Natural killer cell treated with Interleukin-12 subunit alpha and Interleukin-12 subunit beta and Interleukin-15 and Interleukin-18, amount 100 ng/mL, for 72 hours (primary cell): Measurements from ENCODE around the gene CYP2D6. TPM values are rescaled to one million over a fixed set of nuclear protein-coding genes. Genes with fewer than 3 reads are reported as not detected.
"Not testable (repeated sequence)": the region's sequence is repeated elsewhere in the genome, so short reads cannot be mapped to it uniquely, and the experiment has no call there.

ENCODE experiments used
- ATAC-seq, 2 donors: fragments of 150-1000 bp; cut with Tn5 transposase in 1 of 2; sonication (Bioruptor Pico), chemical (Tn5 transposase) in 1 of 2; 2 replicates each; pipeline ENCODE4 v1.10.0; 2021
- DNase-seq: peaks from one replicate; pipeline ENCODE4 v3.0.0; 2022; ENCODE audit warnings: low spot score
- H3K27ac Mint-ChIP-seq, 2 donors: 1 replicate in 1 of 2; 2 replicates in 1 of 2; pipeline ENCODE4 v1.8.0; 2022; ENCODE audit warnings: mixed read lengths in 2 of 2, mild to moderate bottlenecking in 1 of 2, moderate library complexity in 1 of 2
- H3K27me3 Mint-ChIP-seq, 2 donors: 1 replicate in 1 of 2; 2 replicates in 1 of 2; pipeline ENCODE4 v1.8.0; 2022; ENCODE audit warnings: mixed read lengths in 2 of 2
- H3K36me3 Mint-ChIP-seq: one replicate; pipeline ENCODE4 v1.8.0; 2022; ENCODE audit warnings: mixed read lengths
- H3K4me1 Mint-ChIP-seq, 2 donors: 1 replicate in 1 of 2; 2 replicates in 1 of 2; pipeline ENCODE4 v1.8.0; 2022; ENCODE audit warnings: low read depth in 2 of 2, mixed read lengths in 2 of 2, mild to moderate bottlenecking in 1 of 2
- H3K4me3 Mint-ChIP-seq: one replicate; pipeline ENCODE4 v1.8.0; 2022; ENCODE audit warnings: mixed read lengths
- H3K9me3 Mint-ChIP-seq: 2 replicates; pipeline ENCODE4 v1.8.0; 2022; ENCODE audit warnings: mixed read lengths
- total RNA-seq, 2 donors: library from RNA; stranded (reverse); gene quantifications; one replicate each; pipeline ENCODE4 v1.2.3, GENCODE V29; 2022

Gene CYP2D6
- total RNA-seq, 2 donors from 2014 or later: 1.7 to 6.1 TPM

DNA sequence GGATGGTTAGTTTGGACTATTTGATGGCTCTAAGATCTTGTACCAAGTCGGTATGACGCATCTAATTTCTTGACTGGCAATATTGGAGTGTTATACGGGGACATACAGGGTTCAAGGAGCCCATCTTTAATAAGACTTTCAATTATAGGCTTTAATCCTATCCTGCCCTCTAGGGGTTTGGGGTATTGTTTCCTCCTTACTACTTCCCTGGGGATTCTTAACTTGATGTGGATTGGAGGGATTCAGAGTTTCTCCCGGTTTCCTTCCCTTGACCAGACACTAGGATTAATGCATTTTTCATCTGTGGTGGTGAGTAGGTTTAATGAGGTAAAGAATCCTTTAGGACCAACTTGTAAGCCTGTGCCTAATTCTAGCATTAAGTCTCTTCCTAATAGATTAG lies 18.8 kb downstream of the CYP2D6 start:
- ATAC-seq: no peak
- peaks cover 18% of the 10 kb centered on the region for H3K36me3 Mint-ChIP-seq
- no peaks in the 10 kb centered on the region for H3K4me1 Mint-ChIP-seq
- no peak for DNase-seq
- H3K9me3 Mint-ChIP-seq: peaks cover 12% of the 10 kb centered on the region
- H3K4me3 Mint-ChIP-seq: no peak overlapping the region
- H3K27ac Mint-ChIP-seq: no peak overlapping the region
- H3K27me3 Mint-ChIP-seq: no peaks in the 10 kb centered on the region

DNA sequence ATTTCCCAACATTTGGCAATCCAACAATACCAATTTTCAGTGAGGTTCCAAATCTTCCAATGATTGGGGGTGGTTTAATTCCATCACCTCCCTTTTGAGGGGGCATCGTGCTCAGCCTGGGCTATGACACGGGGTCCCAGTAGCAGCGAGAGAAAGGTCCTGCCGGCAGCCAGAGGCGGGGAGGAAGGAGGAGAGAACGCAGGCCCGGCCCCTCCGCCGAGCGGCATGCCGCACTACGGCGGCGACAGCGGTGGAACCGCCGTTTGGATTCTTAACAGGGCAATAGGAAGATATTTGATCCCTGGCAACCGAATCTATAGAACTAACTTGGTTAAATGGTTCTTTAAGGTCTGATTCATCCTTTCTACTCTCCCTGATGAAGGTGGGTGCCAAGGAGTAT lies 21.8 kb downstream of the CYP2D6 start:
- H3K36me3 Mint-ChIP-seq: peaks cover 10% of the 10 kb centered on the region
- DNase-seq (no peak), ATAC-seq (no peak)
- no peak overlapping the region for H3K27ac Mint-ChIP-seq
- H3K4me3 Mint-ChIP-seq: no peak overlapping the region
- no peaks in the 10 kb centered on the region for H3K27me3 Mint-ChIP-seq
- H3K4me1 Mint-ChIP-seq: no peaks in the 10 kb centered on the region
- H3K9me3 Mint-ChIP-seq: peaks cover 9% of the 10 kb centered on the region

DNA sequence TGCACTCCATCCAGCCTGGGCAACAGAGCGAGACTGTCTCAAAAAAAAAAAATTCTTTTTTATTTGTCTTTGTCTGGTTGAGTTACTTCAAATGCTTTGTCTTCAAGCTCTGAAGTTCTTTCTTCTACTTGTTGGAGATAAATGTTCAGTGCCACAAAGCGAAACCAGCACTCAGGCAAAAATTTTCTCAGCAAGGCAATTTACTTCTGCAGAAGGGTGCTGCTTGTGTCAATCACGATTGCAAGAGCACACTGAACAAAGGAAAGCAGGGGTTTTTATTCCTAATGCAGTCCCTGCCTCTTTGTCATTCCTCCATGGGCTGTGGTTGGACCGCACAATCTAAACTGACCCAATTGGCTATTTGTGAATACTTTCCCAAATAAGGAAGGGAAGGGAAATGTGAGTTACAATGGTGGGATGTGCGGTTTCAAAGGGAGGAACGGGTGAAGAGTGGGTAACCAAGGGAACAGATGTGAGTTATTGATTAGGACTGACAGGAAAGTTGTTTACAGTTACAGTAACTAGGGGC lies 26.2 kb downstream of the CYP2D6 start:
- ATAC-seq, H3K27me3 Mint-ChIP-seq, H3K4me3 Mint-ChIP-seq, DNase-seq, H3K27ac Mint-ChIP-seq, H3K4me1 Mint-ChIP-seq: not testable (repeated sequence)
- H3K36me3 Mint-ChIP-seq: peaks cover 27% of the 10 kb centered on the region
- H3K9me3 Mint-ChIP-seq: peaks cover 11% of the 10 kb centered on the region

DNA sequence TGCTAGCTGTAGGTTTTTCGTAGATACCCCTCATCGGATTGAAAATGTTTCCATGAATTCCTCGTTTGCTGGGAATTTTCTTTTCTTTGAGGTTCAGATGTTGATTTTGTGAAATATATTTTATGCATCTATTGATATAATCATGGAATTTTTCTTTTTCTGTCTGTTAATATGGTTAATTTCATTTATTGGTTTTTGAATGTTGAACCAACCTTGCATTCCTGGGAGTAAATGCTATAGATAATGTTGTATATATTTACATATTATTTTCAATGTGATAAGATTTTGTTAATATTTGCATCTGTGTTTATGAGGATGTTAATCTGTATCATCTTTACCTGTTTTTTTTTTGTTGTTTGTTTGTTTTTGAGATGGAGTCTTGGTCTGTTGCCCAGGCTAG lies 29.4 kb downstream of the CYP2D6 start:
- no peak overlapping the region for H3K4me3 Mint-ChIP-seq
- H3K36me3 Mint-ChIP-seq: peaks cover 31% of the 10 kb centered on the region
- DNase-seq (no peak), ATAC-seq (no peak)
- peaks cover 11% of the 10 kb centered on the region for H3K9me3 Mint-ChIP-seq
- H3K27ac Mint-ChIP-seq: no peak overlapping the region
- H3K4me1 Mint-ChIP-seq: peaks cover 0 to 2% of the 10 kb centered on the region in 2 donors
- no peaks in the 10 kb centered on the region for H3K27me3 Mint-ChIP-seq

DNA sequence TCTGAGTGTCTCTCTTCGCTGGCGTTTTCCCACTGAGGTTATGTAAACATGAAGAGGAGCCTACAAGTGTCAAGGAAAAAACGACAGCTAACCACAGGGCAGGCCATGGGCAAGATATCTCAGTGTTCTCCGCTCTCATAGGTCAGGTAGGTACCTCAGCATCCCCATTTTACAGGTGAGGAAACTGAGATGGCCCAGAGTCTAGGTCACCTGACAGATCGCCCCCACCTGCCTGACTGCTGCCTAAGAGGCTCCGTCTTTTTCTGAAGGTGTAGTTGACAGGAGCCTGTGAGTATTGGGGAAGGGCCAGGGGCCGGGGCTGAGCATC lies 39.2 kb downstream of the CYP2D6 start:
- H3K36me3 Mint-ChIP-seq: peaks cover 15% of the 10 kb centered on the region
- ATAC-seq (no peak), DNase-seq (no peak)
- H3K27ac Mint-ChIP-seq: peak overlapping the region; percentile 94 to 98
- H3K27me3 Mint-ChIP-seq: no peaks in the 10 kb centered on the region
- no peaks in the 10 kb centered on the region for H3K9me3 Mint-ChIP-seq
- H3K4me1 Mint-ChIP-seq: peaks cover 29% of the 10 kb centered on the region in 2 donors
- peak overlapping the region; percentile 96 for H3K4me3 Mint-ChIP-seq

DNA sequence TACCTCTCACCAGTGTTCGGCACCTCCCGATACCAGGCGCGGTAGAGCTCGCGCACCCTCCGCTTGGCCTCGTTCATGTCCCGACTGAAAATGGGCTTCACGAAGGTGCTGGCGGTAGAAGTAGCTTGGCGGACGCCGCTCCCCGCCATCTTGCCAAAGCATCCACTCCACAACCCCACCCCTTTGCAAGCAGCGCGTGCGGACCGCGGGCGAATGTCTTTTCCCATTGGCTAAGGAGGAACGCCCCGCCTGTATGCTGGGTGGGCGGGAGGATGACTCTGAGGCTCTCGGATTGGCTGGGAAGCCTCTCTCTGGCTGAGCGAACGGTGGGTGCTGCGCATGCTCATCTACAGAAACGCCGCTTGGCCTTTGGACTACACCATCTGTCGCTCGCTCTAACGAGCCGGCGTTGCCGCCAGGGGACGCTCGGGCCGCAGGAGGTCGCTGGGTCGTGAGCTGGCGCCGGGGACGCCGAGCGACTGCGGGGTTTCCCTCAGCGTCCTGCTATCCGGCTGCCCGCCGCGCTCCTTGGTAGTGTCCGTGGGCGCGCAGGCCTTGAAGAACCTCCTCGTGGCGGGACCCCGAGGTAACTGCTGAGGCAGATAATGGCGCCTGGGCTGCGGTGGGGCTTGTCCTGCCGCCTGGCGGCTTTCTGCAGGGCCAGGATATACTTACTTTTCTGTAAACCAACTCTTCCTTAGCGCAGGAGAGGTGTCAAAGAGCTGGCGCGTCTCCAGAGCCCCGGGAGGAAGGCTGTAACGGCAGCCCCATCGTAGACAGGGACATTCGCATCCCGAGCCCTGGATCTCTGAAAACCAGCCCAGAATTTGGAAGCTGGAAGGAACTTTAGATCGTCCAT lies 39.8 kb downstream of the CYP2D6 start, which contains the start of gene NDUFA6:
Gene NDUFA6, minus strand, starts transcription at position 177 of the 859 bp plus-strand sequence. Its CDS starts 28 bp downstream, at position 149.
- ATAC-seq (peak; percentile 97 to 98), DNase-seq (peak; percentile 100)
- Mint-ChIP-seq H3K36me3 (peaks cover 20% of the 10 kb centered on the region), H3K4me1 (peaks cover 27 to 29% of the 10 kb centered on the region in 2 donors), H3K27ac (peak within 1 kb of the TSS; percentile 94 to 98), H3K9me3 (no peaks in the 10 kb centered on the region), H3K4me3 (peak within 1 kb of the TSS; percentile 96), H3K27me3 (no peaks in the 10 kb centered on the region)

DNA sequence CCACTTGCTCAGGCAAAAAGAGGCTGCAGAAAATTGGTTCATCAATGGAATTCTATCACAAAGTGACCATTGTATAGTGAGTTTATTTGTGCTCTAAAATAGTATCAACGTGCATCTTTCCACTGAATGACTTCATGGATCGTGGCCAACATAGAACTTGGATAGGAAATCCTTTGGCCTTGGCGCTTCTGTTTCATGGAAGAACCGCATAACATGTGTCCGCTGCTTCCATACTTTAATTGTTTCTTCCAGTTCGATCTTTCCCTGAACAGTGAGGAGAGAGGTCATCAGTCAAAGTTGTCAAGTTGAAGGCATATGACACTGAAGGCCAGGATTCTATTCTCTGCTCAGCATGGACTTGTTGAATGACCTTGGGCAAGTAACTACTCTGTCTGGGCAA lies 44.6 kb downstream of the CYP2D6 start:
- peaks cover 29% of the 10 kb centered on the region for H3K36me3 Mint-ChIP-seq
- peaks cover 15 to 28% of the 10 kb centered on the region in 2 donors for H3K4me1 Mint-ChIP-seq
- no peak overlapping the region for H3K27ac Mint-ChIP-seq
- H3K27me3 Mint-ChIP-seq: no peaks in the 10 kb centered on the region
- ATAC-seq (no peak), DNase-seq (no peak)
- no peak overlapping the region for H3K4me3 Mint-ChIP-seq
- no peaks in the 10 kb centered on the region for H3K9me3 Mint-ChIP-seq

DNA sequence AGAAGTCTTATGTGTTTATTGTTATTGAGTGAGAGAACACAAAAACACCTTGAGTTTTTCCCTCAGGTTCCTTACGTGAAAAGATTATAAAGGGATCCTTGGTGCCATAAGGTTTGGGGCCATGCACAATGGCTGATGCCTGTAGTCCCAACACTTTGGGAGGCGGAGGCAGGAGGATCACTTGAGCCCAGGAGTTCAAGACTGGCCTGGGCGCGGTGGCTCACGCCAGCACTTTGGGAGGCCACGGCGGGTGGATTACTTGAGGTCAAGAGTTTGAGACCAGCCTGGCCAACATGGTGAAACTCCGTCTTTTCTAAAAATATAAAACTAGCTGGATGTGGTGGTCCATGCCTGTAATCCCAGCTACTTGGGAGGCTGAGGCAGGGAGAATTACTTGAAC lies 45.7 kb downstream of the CYP2D6 start:
- Mint-ChIP-seq H3K4me3 (no peak overlapping the region), H3K27me3 (no peaks in the 10 kb centered on the region), H3K27ac (peak overlapping the region in 1 of 2 donors; percentile 61), H3K36me3 (peaks cover 28% of the 10 kb centered on the region), H3K4me1 (peaks cover 24 to 33% of the 10 kb centered on the region in 2 donors), H3K9me3 (no peaks in the 10 kb centered on the region)
- ATAC-seq: no peak
- no peak for DNase-seq

DNA sequence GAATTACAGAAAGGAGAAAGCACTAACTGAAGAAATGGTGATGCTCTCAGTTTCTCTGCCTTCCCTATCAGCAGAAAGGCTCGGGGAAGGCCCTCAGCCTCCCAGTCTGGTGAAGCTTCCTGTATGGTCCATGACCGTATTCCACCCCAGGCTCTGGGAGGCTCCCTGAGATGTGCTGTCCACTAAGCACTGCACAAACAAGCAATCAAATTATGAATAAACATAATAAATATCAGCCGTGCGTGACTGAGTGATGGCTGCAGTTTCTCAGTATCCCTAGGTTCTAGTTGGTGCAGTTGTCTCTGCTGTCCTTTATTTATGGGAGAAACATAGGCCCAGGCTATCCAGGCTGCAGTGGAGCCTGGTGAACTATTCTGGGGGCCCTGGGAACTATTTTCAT lies 47.5 kb downstream of the CYP2D6 start:
- DNase-seq (no peak), ATAC-seq (no peak)
- no peaks in the 10 kb centered on the region for H3K27me3 Mint-ChIP-seq
- H3K9me3 Mint-ChIP-seq: no peaks in the 10 kb centered on the region
- no peak overlapping the region for H3K27ac Mint-ChIP-seq
- H3K4me1 Mint-ChIP-seq: peaks cover 19 to 29% of the 10 kb centered on the region in 2 donors
- peaks cover 15% of the 10 kb centered on the region for H3K36me3 Mint-ChIP-seq
- no peak overlapping the region for H3K4me3 Mint-ChIP-seq

DNA sequence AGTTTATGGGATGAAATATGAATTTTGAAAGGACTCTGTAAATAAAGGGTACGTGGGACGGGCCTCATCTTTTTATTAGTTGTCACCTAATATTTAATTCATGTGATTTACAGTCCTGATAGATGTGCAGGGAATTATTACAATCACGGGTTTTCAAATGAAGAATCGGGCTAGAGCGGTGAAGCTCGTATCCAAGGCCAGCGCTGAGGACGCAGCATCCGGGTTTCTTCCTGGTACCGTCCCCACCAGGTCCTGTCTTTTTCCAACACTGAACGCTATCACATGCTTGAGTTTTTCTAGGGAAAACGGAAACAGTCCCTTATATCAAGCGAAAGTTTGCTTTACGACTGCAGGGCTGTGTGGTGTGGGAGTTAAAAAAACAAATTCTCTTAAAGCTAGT lies 50.3 kb downstream of the CYP2D6 start:
- DNase-seq: no peak
- Mint-ChIP-seq H3K4me1 (peaks cover 19 to 25% of the 10 kb centered on the region in 2 donors), H3K36me3 (peaks cover 6% of the 10 kb centered on the region), H3K4me3 (peak overlapping the region; percentile 98), H3K27ac (peak overlapping the region; percentile 99), H3K9me3 (no peaks in the 10 kb centered on the region), H3K27me3 (no peaks in the 10 kb centered on the region)
- no peak for ATAC-seq

DNA sequence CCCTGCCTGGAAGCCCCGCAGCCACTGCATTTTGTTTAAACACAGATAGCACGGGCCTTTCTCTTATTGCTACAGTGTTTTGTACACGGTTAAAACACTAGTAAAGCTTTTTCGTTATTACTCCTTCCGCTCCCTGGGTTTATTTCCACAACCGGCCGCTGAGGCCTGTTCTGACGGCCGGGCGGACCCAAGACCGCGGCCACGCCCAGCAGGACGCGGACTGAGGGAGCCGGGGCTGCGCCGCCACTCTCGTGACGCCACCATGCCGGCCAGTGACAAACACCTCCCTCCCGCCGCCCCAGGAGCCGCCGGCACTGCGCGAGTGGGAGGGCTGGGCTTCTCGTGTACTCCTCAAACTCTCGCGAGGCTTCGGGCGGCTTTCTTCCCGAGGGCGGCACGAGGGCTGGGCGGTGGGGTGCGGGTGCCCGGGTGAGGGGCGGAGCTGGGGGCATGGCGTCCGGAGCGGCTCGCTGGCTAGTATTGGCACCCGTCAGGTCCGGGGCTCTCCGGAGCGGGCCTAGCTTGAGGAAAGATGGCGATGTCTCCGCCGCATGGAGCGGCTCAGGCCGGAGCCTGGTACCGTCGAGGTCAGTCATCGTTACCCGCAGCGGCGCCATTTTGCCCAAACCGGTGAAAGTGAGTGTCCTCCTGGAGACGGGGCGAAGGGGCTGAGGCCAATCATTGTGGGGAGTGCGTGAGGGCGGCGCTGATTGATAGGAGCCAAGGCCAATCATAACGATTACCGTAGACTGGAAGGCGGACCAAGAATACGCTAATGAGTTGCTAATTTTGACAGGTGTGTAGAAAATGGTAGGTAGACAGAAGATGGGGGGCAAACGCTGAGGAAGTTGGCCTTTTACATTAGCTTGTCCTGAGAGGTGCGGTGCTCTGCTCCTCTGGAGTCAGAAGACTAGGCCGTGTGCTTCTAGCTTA lies 51.0 kb downstream of the CYP2D6 start, which contains the start of gene SMDT1:
Gene SMDT1, plus strand, starts transcription at position 382 of the 933 bp plus-strand sequence. Its CDS starts 69 bp downstream, at position 451.
- H3K4me1 Mint-ChIP-seq: peaks cover 24 to 31% of the 10 kb centered on the region in 2 donors
- H3K9me3 Mint-ChIP-seq: no peaks in the 10 kb centered on the region
- ATAC-seq (peak; percentile 93), DNase-seq (peak; percentile 100)
- no peaks in the 10 kb centered on the region for H3K27me3 Mint-ChIP-seq
- H3K36me3 Mint-ChIP-seq: peaks cover 6% of the 10 kb centered on the region
- peak within 1 kb of the TSS; percentile 99 for H3K27ac Mint-ChIP-seq
- H3K4me3 Mint-ChIP-seq: peak within 1 kb of the TSS; percentile 98

DNA sequence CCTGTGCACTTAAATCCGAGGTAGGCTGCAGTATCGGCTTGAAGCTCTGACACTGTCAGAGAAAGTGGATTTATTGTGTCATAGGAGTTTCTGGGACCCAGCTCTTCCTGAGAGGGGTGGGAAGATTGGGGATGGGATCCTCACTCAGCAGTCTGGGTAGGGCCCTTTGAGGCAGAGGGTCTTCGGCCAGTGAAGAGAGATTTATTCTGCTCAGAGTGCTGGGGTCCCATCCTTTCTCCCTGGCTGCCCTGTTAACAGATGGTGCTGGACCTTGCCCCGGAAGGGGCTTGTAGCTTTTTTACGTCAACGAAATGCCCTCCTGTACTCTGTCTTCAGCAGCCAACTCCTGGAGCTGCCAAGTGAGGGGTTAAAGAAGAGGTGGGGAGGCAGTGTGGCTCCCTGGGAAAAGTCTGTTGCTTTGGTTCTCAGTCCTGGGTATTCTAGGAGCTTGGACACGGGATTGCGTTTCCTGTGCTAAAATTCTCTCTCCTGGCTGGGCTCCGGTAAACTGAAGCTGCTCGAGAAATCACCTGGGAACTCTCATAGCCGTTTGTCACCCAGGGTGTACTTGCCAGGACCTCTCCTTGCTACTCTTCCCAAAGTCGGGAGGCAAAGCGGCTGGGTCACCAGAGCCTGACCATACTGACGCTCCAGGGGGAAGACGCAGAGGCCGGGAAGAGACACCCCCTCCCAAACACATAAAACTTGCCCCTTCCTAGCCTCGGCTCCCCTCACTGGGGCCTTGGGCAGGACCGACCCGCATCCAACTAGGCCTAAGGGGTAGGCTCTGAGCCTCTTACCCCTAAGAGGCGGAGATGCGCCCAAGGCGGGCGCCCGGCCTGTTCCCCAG lies 51.9 kb downstream of the CYP2D6 start:
- DNase-seq: no peak
- Mint-ChIP-seq H3K27ac (peak overlapping the region; percentile 99), H3K36me3 (peaks cover 6% of the 10 kb centered on the region), H3K4me3 (peak overlapping the region; percentile 98), H3K4me1 (peaks cover 24 to 28% of the 10 kb centered on the region in 2 donors), H3K27me3 (no peaks in the 10 kb centered on the region), H3K9me3 (no peaks in the 10 kb centered on the region)
- no peak for ATAC-seq
